ENCODE results near the gene CYP26C1.

CYP26C1 gene

GRCh38 chr10:93030409-93030808 is 30.2 kb upstream of the CYP26C1 start:
- Histone ChIP-seq H3K9me2 (ENCODE audit: low read depth, low read length) (no peaks in the 10 kb centered on the region), H3K27ac (ENCODE audit: low read depth, low read length, poor library complexity, severe bottlenecking) (no peak overlapping the region), H3K4me3 (ENCODE audit: low read depth, low read length, poor library complexity, severe bottlenecking) (no peak overlapping the region), H3K36me3 (ENCODE audit: insufficient read depth, low read length) (no peaks in the 10 kb centered on the region), H3K79me2 (ENCODE audit: insufficient read depth, low read length) (no peaks in the 10 kb centered on the region), H4K20me1 (ENCODE audit: insufficient read depth, low read length) (no peaks in the 10 kb centered on the region), H3K4me1 (ENCODE audit: insufficient read depth, low read length, severe bottlenecking) (no peaks in the 10 kb centered on the region), H3K27me3 (ENCODE audit: insufficient read depth, low read length) (no peaks in the 10 kb centered on the region), H3K4me2 (ENCODE audit: low read length) (no peak overlapping the region), H3F3A (ENCODE audit: insufficient read depth, low read length) (no peaks in the 10 kb centered on the region), H3K9me3 (ENCODE audit: low read length) (no peaks in the 10 kb centered on the region), H3K9ac (ENCODE audit: low read length) (no peak overlapping the region), H2AFZ (ENCODE audit: low read length) (no peak overlapping the region)
- TF ChIP-seq CTCF (IDR thresholded peaks at IDR 0.05; ENCODE audit: low read length), result no peak
- no peak for TF ChIP-seq EZH2 (IDR thresholded peaks at IDR 0.05; ENCODE audit: borderline replicate concordance, low read length)

GRCh38 chr10:93032105-93032808 is 28.3 kb upstream of the CYP26C1 start:
- Histone ChIP-seq H4K20me1 (ENCODE audit: insufficient read depth, low read length) (no peaks in the 10 kb centered on the region), H3K79me2 (ENCODE audit: insufficient read depth, low read length) (no peaks in the 10 kb centered on the region), H3K9me3 (ENCODE audit: low read length) (no peaks in the 10 kb centered on the region), H3K9me2 (ENCODE audit: low read depth, low read length) (no peaks in the 10 kb centered on the region), H3K36me3 (ENCODE audit: insufficient read depth, low read length) (no peaks in the 10 kb centered on the region), H3K9ac (ENCODE audit: low read length) (no peak overlapping the region), H3K4me1 (ENCODE audit: insufficient read depth, low read length, severe bottlenecking) (no peaks in the 10 kb centered on the region), H3K4me2 (ENCODE audit: low read length) (no peak overlapping the region), H2AFZ (ENCODE audit: low read length) (no peak overlapping the region), H3F3A (ENCODE audit: insufficient read depth, low read length) (no peaks in the 10 kb centered on the region), H3K27me3 (ENCODE audit: insufficient read depth, low read length) (no peaks in the 10 kb centered on the region), H3K27ac (ENCODE audit: low read depth, low read length, poor library complexity, severe bottlenecking) (no peak overlapping the region), H3K4me3 (ENCODE audit: low read depth, low read length, poor library complexity, severe bottlenecking) (no peak overlapping the region)
- no peak for TF ChIP-seq EZH2 (IDR thresholded peaks at IDR 0.05; ENCODE audit: borderline replicate concordance, low read length)
- no peak for TF ChIP-seq CTCF (IDR thresholded peaks at IDR 0.05; ENCODE audit: low read length)

GRCh38 chr10:93032809-93033137 is 27.8 kb upstream of the CYP26C1 start:
- no peaks in the 10 kb centered on the region for H3K9me2 ChIP-seq (ENCODE audit: low read depth, low read length)
- no peaks in the 10 kb centered on the region for H3K27me3 ChIP-seq (ENCODE audit: insufficient read depth, low read length)
- no peaks in the 10 kb centered on the region for H3K79me2 ChIP-seq (ENCODE audit: insufficient read depth, low read length)
- no peak overlapping the region for H3K4me3 ChIP-seq (ENCODE audit: low read depth, low read length, poor library complexity, severe bottlenecking)
- no peak overlapping the region for H2AFZ ChIP-seq (ENCODE audit: low read length)
- TF ChIP-seq EZH2 (IDR thresholded peaks at IDR 0.05; ENCODE audit: borderline replicate concordance, low read length) (no peak), CTCF (IDR thresholded peaks at IDR 0.05; ENCODE audit: low read length) (no peak)
- H3F3A ChIP-seq (ENCODE audit: insufficient read depth, low read length), result no peaks in the 10 kb centered on the region
- no peaks in the 10 kb centered on the region for H3K4me1 ChIP-seq (ENCODE audit: insufficient read depth, low read length, severe bottlenecking)
- H3K36me3 ChIP-seq (ENCODE audit: insufficient read depth, low read length), result no peaks in the 10 kb centered on the region
- H3K9ac ChIP-seq (ENCODE audit: low read length), result no peak overlapping the region
- H3K4me2 ChIP-seq (ENCODE audit: low read length), result no peak overlapping the region
- H3K27ac ChIP-seq (ENCODE audit: low read depth, low read length, poor library complexity, severe bottlenecking), result no peak overlapping the region
- H3K9me3 ChIP-seq (ENCODE audit: low read length), result no peaks in the 10 kb centered on the region
- no peaks in the 10 kb centered on the region for H4K20me1 ChIP-seq (ENCODE audit: insufficient read depth, low read length)
